ENCODE results near the gene MYO9B. TPM values are rescaled to one million over a fixed set of nuclear protein-coding genes. Genes with fewer than 3 reads are reported as not detected.

MYO9B gene
- total RNA-seq, 1 donor from 2014 or later, result 83.8 TPM

DNA sequence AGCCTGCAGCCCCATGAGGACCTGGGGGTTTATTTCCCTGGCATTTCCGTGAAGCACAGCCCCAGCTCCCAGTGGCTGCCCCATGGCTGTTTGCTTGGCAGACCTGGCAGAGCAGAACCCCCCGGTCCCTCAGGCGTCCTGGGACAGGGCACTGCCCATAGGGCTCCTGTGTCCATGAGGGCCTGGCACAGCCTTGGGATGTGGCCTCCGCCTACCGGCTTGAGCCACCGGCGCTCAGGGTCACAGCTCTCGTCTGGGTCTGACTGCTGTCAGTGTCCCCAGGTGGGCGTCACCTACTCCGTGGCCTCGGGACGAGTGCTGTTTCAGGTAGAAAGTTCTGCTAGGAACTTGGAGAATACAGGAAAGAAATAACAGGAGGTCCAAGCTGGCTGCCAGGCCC lies 52.8 kb downstream of the MYO9B start:
- Mint-ChIP-seq H3K36me3 (no peaks in the 10 kb centered on the region), H3K27me3 (no peaks in the 10 kb centered on the region)

GRCh38 chr19:17128820-17129219 lies 53.2 kb downstream of the MYO9B start:
- Mint-ChIP-seq H3K27ac (no peak overlapping the region), H3K4me3 (no peak overlapping the region), H3K4me1 (ENCODE audit: unreplicated experiment) (peaks cover 17% of the 10 kb centered on the region), H3K27me3 (no peaks in the 10 kb centered on the region), H3K9me3 (no peaks in the 10 kb centered on the region), H3K36me3 (no peaks in the 10 kb centered on the region)
- DNase-seq (ENCODE audit: extremely low spot score, unreplicated experiment), result no peak
- TF ChIP-seq, protein P1, sequence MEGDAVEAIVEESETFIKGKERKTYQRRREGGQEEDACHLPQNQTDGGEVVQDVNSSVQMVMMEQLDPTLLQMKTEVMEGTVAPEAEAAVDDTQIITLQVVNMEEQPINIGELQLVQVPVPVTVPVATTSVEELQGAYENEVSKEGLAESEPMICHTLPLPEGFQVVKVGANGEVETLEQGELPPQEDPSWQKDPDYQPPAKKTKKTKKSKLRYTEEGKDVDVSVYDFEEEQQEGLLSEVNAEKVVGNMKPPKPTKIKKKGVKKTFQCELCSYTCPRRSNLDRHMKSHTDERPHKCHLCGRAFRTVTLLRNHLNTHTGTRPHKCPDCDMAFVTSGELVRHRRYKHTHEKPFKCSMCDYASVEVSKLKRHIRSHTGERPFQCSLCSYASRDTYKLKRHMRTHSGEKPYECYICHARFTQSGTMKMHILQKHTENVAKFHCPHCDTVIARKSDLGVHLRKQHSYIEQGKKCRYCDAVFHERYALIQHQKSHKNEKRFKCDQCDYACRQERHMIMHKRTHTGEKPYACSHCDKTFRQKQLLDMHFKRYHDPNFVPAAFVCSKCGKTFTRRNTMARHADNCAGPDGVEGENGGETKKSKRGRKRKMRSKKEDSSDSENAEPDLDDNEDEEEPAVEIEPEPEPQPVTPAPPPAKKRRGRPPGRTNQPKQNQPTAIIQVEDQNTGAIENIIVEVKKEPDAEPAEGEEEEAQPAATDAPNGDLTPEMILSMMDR (conservative IDR thresholded peaks at IDR 0.05), result no peak

More for the DNA sequence above, 52.8 kb downstream of the MYO9B start:
- DNase-seq (ENCODE audit: extremely low spot score, unreplicated experiment), result no peak
- peaks cover 17% of the 10 kb centered on the region for H3K4me1 Mint-ChIP-seq (ENCODE audit: unreplicated experiment)
- H3K9me3 Mint-ChIP-seq, result no peaks in the 10 kb centered on the region
- H3K4me3 Mint-ChIP-seq, result no peak overlapping the region
- no peak overlapping the region for H3K27ac Mint-ChIP-seq
- TF ChIP-seq, protein P1 (conservative IDR thresholded peaks at IDR 0.05), result no peak

GRCh38 chr19:17129377-17129776 lies 53.8 kb downstream of the MYO9B start:
- no peak for DNase-seq (ENCODE audit: extremely low spot score, unreplicated experiment)
- peak overlapping the region; percentile 55 for H3K27ac Mint-ChIP-seq
- peaks cover 20% of the 10 kb centered on the region for H3K4me1 Mint-ChIP-seq (ENCODE audit: unreplicated experiment)
- H3K9me3 Mint-ChIP-seq, result no peaks in the 10 kb centered on the region
- H3K4me3 Mint-ChIP-seq, result no peak overlapping the region
- TF ChIP-seq, protein P1 (conservative IDR thresholded peaks at IDR 0.05), result no peak
- H3K27me3 Mint-ChIP-seq, result no peaks in the 10 kb centered on the region
- H3K36me3 Mint-ChIP-seq, result no peaks in the 10 kb centered on the region

GRCh38 chr19:17135001-17135853 lies 59.6 kb downstream of the MYO9B start:
- Mint-ChIP-seq H3K9me3 (no peaks in the 10 kb centered on the region), H3K27ac (peak overlapping the region; percentile 95), H3K4me3 (peak overlapping the region; percentile 84), H3K36me3 (peaks cover 4% of the 10 kb centered on the region), H3K4me1 (ENCODE audit: unreplicated experiment) (peaks cover 23% of the 10 kb centered on the region), H3K27me3 (no peaks in the 10 kb centered on the region)
- peak; percentile 90 for DNase-seq (ENCODE audit: extremely low spot score, unreplicated experiment)
- TF ChIP-seq, protein P1 (conservative IDR thresholded peaks at IDR 0.05), result no peak

DNA sequence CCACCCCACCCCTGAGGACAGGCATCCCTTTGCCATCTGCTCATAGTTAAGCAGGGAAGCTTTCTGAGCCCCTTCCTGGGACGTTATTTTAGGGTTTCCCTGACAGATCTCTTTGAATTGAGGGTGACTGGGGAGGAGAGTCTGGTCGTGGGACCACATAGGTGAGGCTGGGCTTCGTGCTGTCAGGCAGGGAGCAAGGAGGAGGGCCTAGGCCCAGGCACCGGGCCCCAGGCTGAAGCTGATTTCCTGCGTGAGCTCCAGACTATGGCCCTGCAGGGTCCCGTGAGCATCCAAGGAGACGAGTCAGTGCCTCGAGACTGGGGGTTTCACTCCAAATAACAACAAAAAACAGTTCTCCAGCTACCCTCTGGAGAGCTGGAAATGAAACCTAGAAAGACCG lies 60.4 kb downstream of the MYO9B start:
- TF ChIP-seq, protein P1 (conservative IDR thresholded peaks at IDR 0.05), result no peak
- Mint-ChIP-seq H3K36me3 (peaks cover 4% of the 10 kb centered on the region), H3K27me3 (no peaks in the 10 kb centered on the region), H3K9me3 (no peaks in the 10 kb centered on the region), H3K4me3 (no peak overlapping the region), H3K4me1 (ENCODE audit: unreplicated experiment) (peaks cover 19% of the 10 kb centered on the region), H3K27ac (peak overlapping the region; percentile 95)
- DNase-seq (ENCODE audit: extremely low spot score, unreplicated experiment), result no peak

All from type B pancreatic cell (in vitro differentiated cells).